ENCODE results near the gene ANKRD33. TPM values are rescaled to one million over a fixed set of nuclear protein-coding genes. Genes with fewer than 3 reads are reported as not detected.

The ANKRD33 gene
- total RNA-seq, 1 experiment from 2014 or later: 0.81 TPM

GRCh38 chr12:51907083-51907855, 19.4 kb downstream of the ANKRD33 start, which contains the start of gene ACVRL1:
Gene ACVRL1 (plus strand): TSS chr12:51907504. CDS start chr12:51912475, 4,971 bp downstream.
- Histone ChIP-seq H2BK5ac (ENCODE audit: insufficient read length, low read length) (no peak within 1 kb of the TSS), H2BK12ac (ENCODE audit: insufficient read length, low read depth, low read length) (no peak within 1 kb of the TSS), H2BK20ac (ENCODE audit: low read depth, low read length, poor library complexity, severe bottlenecking) (no peak within 1 kb of the TSS), H3K27ac (ENCODE audit: insufficient read length, low read depth, low read length) (no peak within 1 kb of the TSS), H3K18ac (ENCODE audit: insufficient read length, low read depth, low read length) (no peak within 1 kb of the TSS), H3K4me1 (ENCODE audit: insufficient read depth, low read length) (peaks cover 2% of the 10 kb centered on the region; the same call in 1 of the 2 replicates), H3K4ac (ENCODE audit: low read depth, low read length) (no peak within 1 kb of the TSS), H3T11ph (ENCODE audit: low read length) (no peak within 1 kb of the TSS), H4K8ac (replicated peaks; ENCODE audit: insufficient read length, low read depth, low read length) (no peak within 1 kb of the TSS), H3K79me1 (ENCODE audit: insufficient read depth, low read depth, low read length, poor library complexity, severe bottlenecking) (no peaks in the 10 kb centered on the region), H3K27me3 (ENCODE audit: insufficient read depth, low read length) (peaks cover 5% of the 10 kb centered on the region; the same call in 1 of the 2 replicates), H3K23me2 (ENCODE audit: insufficient read length, low read depth, low read length, poor library complexity, severe bottlenecking) (no peaks in the 10 kb centered on the region), H3K4me2 (ENCODE audit: insufficient read depth, insufficient read length, low read length) (peak within 1 kb of the TSS; percentile 19), H2BK15ac (ENCODE audit: low read depth, low read length) (no peak within 1 kb of the TSS; the same call in 1 of the 2 replicates), H3K14ac (ENCODE audit: insufficient read depth, low read length) (no peak within 1 kb of the TSS), H4K20me1 (ENCODE audit: control insufficient read depth, insufficient read depth, insufficient read length) (peaks cover 3% of the 10 kb centered on the region), H2AK5ac (ENCODE audit: insufficient read length, low read length) (no peak within 1 kb of the TSS), H3K9me3 (ENCODE audit: control insufficient read depth, low read depth, low read length) (no peaks in the 10 kb centered on the region), H4K91ac (ENCODE audit: insufficient read length, low read depth, low read length) (no peak within 1 kb of the TSS), H3K56ac (ENCODE audit: insufficient read length, low read depth, low read length) (no peak within 1 kb of the TSS), H3K9ac (ENCODE audit: extremely low read depth, insufficient read length, low read length) (no peak within 1 kb of the TSS), H3K79me2 (ENCODE audit: insufficient read depth, low read length) (no peaks in the 10 kb centered on the region), H4K5ac (ENCODE audit: insufficient read length, low read depth, low read length) (no peak within 1 kb of the TSS), H2AFZ (ENCODE audit: low read length) (no peak within 1 kb of the TSS), H2BK120ac (ENCODE audit: low read depth, low read length, poor library complexity, severe bottlenecking) (no peak within 1 kb of the TSS), H3K23ac (ENCODE audit: insufficient read length, low read depth, low read length) (no peak within 1 kb of the TSS)
- Mint-ChIP-seq H3K36me3 (ENCODE audit: insufficient read depth in 1 of 3, low read depth in 3 of 3) (no peaks in the 10 kb centered on the region), H3K27ac (no peak within 1 kb of the TSS; a peak in 1 of 7 replicates), H3K4me1 (peaks cover 11 to 23% of the 10 kb centered on the region in 2 experiments), H3K27me3 (ENCODE audit: low read depth) (peaks cover 15% of the 10 kb centered on the region), H3K9me3 (no peaks in the 10 kb centered on the region), H3K4me3 (no peak within 1 kb of the TSS)
- no peak for TF ChIP-seq CTCF (conservative IDR thresholded peaks at IDR 0.05)
- WGBS (ENCODE audit: extremely low coverage, insufficient read length, low lambda C conversion rate): no CpG with 5 or more reads among the region's 74 CpGs
- DNase-seq: no peak

All from H9 (cell line).